Gastroesophageal sphincter (tissue), 3 donors: Measurements from ENCODE around the gene CFAP298.

Experiments
- POLR2A ChIP-seq, 2 donors: fragments of 450-650 bp; IDR thresholded peaks; one replicate each; pipeline ENCODE4 v1.6.1; 2017; ENCODE audit warnings: antibody characterized with exemption in 2 of 2, mild to moderate bottlenecking in 2 of 2, moderate library complexity in 1 of 2
- TF ChIP-seq, protein P1 (sequence below), 4 experiments: fragments of 200-600 bp in 2 of 4; fragments of 450-650 bp in 2 of 4; sonication (generic) in 1 of 4; IDR thresholded peaks; one replicate each; pipeline ENCODE4 v1.5.1; 2017 to 2019; ENCODE audit warnings: antibody characterized with exemption in 4 of 4, mild to moderate bottlenecking in 2 of 4, moderate library complexity in 2 of 4

DNA sequence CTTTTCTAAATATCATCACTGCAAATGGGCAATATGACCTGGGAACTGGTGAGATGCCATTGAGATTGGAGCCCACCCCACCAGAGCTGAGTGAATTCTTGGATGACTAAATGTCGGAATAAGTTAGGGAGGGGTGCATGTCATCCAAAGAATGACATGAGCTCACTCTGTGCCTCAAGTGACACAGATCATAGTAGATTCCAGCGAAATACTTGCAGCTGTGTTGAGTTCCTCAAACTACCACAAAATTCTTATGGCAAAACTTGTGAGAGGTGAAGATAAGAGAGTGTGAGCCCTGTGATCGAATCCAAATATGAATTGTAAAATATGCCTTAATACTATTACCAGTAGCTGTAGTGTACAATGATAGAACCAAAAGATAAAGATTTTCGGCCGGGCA lies 24.5 kb downstream of the CFAP298 start:
- TF ChIP-seq, protein P1, sequence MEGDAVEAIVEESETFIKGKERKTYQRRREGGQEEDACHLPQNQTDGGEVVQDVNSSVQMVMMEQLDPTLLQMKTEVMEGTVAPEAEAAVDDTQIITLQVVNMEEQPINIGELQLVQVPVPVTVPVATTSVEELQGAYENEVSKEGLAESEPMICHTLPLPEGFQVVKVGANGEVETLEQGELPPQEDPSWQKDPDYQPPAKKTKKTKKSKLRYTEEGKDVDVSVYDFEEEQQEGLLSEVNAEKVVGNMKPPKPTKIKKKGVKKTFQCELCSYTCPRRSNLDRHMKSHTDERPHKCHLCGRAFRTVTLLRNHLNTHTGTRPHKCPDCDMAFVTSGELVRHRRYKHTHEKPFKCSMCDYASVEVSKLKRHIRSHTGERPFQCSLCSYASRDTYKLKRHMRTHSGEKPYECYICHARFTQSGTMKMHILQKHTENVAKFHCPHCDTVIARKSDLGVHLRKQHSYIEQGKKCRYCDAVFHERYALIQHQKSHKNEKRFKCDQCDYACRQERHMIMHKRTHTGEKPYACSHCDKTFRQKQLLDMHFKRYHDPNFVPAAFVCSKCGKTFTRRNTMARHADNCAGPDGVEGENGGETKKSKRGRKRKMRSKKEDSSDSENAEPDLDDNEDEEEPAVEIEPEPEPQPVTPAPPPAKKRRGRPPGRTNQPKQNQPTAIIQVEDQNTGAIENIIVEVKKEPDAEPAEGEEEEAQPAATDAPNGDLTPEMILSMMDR (IDR thresholded peaks at IDR 0.05): no peak
- no peak for TF ChIP-seq POLR2A (IDR thresholded peaks at IDR 0.05)
